NCI-H1436 treated with DMSO at 0.1 percent for 48 hours (cell line): ENCODE measurements around the gene PCSK5.

Experiments
- DNase-seq: peaks from one replicate; lab custom pipeline; 2025; lab: John Stamatoyannopoulos, UW

PCSK5 gene

GRCh38 chr9:75921391-75922127 is 31.1 kb downstream of the PCSK5 start:
- no peak for DNase-seq

DNA sequence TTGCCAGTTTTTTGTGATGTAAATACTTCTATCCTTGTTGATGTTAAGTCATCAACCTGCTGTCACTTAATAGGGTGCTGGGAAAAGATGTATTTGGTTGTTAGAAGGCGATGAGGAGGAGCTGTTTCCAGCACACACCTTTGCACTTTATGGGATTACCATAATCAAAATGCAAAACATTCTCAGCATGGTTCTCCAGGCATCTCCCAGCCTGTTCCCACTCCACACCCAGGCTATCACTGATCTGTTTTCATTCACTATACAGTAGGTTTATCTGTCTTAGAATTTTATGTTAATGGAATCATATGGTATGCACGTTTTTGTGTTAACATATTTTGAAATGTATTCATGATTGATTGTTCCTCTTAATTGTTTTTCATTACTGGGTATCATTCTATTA is 35.9 kb downstream of the PCSK5 start:
- no peak for DNase-seq

DNA sequence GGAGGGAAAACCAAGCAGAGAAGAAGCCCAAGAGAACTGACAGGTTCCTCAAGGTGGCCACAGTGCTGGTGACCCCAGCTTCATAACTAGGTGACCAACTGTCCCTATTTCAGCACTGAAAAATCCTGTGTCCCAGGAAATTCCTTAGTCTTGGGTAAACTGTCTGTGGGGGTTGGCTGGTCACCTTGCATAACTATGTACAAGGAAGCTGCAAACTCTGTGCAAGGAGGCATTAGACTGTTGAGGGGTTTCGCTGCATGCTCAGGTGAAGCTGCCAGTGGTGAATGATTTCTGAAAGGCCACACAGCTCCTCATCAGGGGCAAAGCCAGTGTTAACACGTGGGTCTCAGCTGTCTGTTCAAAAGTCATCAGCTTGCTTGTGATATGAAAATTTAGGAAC is 36.9 kb downstream of the PCSK5 start:
- no peak for DNase-seq

- DNase-seq = no peak
Observed at GRCh38 chr9:75930190-75930589, 39.7 kb downstream of the PCSK5 start.

DNA sequence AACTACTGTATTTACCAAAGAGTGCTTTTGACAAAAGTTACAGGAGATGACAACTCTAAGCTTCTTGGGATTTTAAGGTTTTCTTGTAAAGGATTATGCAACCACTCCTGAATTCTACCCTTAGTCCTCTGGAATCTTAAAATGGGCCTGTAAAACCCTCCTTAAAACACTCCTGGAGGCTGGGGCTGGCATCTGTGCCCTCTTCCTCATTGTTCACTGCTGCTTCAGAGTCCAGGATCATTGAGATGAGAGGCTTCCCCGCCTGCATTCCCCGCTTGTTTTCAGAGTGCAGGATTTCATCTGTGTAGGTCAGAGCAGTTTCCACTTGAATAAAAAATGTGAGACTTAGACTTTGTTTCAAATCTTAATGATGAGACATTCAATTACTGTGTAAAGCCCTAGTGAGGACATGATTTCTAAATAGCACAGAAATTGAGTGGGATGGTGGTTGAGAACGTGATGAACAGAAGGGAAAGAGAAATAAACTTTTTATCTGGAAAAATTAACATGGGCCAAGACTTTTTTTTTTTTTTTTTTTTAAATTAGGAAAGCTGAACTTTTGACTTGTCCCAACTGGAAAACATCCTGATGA is 40.4 kb downstream of the PCSK5 start:
- DNase-seq = no peak

- no peak for DNase-seq
Observed at GRCh38 chr9:75933982-75934381, 43.5 kb downstream of the PCSK5 start.

- no peak for DNase-seq
Observed at GRCh38 chr9:75935591-75935990, 45.1 kb downstream of the PCSK5 start.

GRCh38 chr9:75937521-75938258 is 47.2 kb downstream of the PCSK5 start:
- DNase-seq = no peak

- no peak for DNase-seq
Observed at GRCh38 chr9:75938946-75939345, 48.5 kb downstream of the PCSK5 start.

GRCh38 chr9:75939536-75940111 is 49.2 kb downstream of the PCSK5 start:
- no peak for DNase-seq

GRCh38 chr9:75941066-75941465 is 50.6 kb downstream of the PCSK5 start:
- DNase-seq = no peak

DNA sequence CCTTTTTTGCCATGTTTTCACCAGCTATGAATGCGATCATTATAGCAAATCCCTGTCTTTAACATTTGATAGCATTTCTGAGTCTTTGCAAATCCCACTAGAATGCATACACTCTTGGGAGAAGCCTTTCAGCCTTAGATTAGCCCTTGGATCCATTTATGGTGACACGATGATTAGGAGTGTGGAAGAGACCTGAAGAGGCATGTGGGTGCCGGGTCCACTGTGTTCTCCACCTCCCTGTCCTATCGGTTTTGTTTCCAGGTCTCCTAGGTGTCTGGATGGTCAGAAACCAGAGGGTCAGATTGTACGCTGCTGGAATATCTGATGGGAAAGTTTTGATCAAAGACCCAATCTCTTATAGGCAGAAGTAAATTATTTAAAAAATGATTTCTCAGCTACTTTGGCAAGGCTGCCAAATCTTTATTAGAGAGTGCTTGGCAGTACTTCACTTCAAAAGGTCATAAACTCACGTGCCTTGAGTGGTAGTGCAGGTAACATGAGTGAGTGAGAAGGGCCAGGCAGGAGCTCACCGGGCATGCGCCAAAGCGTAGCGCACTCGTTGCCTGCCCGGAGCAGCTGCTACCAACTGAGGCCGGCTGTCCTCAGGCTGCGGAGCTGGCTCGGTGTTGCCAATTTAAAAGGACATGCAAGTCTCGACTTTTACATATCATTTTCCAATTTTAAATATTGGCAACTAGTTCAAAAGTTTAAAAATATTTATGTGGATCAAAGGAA is 51.3 kb downstream of the PCSK5 start:
- DNase-seq = no peak

GRCh38 chr9:75946766-75947165 is 56.3 kb downstream of the PCSK5 start:
- DNase-seq = no peak

- DNase-seq = no peak
Observed at GRCh38 chr9:75947233-75947632, 56.8 kb downstream of the PCSK5 start.

DNA sequence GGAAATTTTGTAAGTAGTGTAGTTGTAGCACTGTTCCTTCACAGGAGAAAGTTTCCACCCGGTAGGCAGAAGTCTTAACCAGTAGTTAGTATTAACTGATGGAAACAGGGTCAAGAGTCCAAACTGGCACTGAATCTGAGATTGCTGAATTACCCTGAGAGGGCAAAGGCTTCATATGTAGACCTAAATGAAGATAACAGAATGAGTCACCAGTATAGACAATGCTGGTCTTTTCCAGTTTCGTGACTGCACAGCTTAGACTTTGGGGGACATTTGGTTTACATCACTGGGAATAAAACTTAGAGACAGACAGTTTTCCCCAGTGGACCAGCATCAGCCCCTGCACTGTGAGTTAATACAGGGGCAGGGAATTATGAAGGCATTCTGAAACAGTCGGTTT is 60.5 kb downstream of the PCSK5 start:
- DNase-seq = no peak

DNA sequence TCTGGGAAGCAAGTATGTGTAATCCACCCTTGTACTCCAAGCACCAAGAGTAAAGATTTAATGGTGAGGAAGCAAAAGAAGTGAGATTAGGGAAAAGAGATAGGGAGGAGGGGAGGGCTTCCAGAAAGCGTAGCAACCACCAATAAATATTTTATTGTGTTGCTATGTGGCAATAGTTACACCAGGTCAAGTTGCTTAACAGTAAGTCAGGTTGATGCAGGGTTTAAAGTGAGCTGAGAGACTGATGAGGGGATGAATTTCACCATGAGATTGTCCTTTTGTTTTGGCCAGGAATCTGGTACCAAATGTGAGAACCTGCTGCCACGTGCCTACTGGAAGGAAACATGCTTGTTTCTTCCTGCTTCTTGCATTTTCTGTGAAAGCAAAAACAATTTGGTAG is 62.7 kb downstream of the PCSK5 start:
- no peak for DNase-seq

DNA sequence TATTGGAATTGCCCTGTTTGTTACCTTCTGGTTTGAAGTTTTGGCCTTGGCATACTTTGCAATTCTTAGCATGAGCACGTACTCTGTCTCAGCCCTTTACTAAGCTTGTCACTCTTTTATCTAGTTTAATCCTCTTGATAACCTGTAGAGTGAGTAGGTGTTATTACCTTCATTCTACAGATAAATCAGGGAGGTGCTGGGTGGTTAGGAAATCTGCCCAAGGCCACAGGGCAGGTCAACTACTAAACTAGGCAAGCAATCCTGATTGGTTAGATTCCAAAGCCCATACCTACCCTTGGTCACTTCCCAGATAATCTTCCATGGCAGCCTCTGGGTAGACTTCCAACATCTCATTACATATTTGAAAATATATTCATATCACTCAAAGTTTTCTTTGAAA is 65.7 kb downstream of the PCSK5 start:
- no peak for DNase-seq

GRCh38 chr9:75957116-75957515 is 66.6 kb downstream of the PCSK5 start:
- no peak for DNase-seq

DNA sequence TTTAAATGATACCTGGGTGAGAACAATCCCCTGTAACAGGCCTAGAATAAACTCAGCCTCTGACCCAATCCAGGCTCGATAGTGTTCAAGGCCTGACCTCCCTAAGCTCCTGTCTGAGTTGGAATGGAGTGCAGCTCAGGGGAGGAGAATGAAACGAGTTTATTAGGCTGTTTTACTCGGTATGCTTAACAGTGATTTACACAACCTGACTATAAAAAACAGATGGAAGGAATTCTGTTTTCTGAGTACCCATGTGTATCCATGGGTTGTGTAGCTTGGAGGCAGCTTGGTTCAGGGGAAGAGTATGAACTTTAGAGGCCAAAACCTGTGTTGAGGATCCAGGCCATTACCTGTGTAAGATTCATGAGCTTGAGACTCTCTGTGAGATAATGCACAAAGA is 67.8 kb downstream of the PCSK5 start:
- DNase-seq = no peak

- DNase-seq = no peak
Observed at GRCh38 chr9:75960551-75960950, 70.1 kb downstream of the PCSK5 start.

GRCh38 chr9:75962013-75962661 is 71.7 kb downstream of the PCSK5 start:
- DNase-seq = no peak

GRCh38 chr9:75962662-75963036 is 72.2 kb downstream of the PCSK5 start:
- DNase-seq = no peak
